Measurements from ENCODE around the gene KLC4. TPM values are rescaled to one million over a fixed set of nuclear protein-coding genes. Genes with fewer than 3 reads are reported as not detected.
"Not testable (repeated sequence)": the region's sequence is repeated elsewhere in the genome, so short reads cannot be mapped to it uniquely, and the experiment has no call there.

Gene KLC4
- total RNA-seq, 1 donor from 2014 or later, result 32.0 TPM

- H3K36me3 ChIP-seq, result peaks cover 72% of the 10 kb centered on the region
- no peak overlapping the region for H3K4me3 ChIP-seq
- no peak for TF ChIP-seq CTCF (IDR thresholded peaks at IDR 0.05)
- no peak for DNase-seq
- no peaks in the 10 kb centered on the region for H3K9me3 ChIP-seq
- intact Hi-C loops (cut with DNase I), result no loop called here
- ATAC-seq, result no peak
- H3K27ac ChIP-seq, result no peak overlapping the region
- no peaks in the 10 kb centered on the region for H3K27me3 ChIP-seq
- no peaks in the 10 kb centered on the region for H3K4me1 ChIP-seq
Observed at GRCh38 chr6:43037197-43037596, 22.2 kb upstream of the KLC4 start.

GRCh38 chr6:43037706-43038105 lies 21.7 kb upstream of the KLC4 start:
- TF ChIP-seq CTCF (IDR thresholded peaks at IDR 0.05), result no peak
- H3K27ac ChIP-seq, result no peak overlapping the region
- no peaks in the 10 kb centered on the region for H3K4me1 ChIP-seq
- peaks cover 71% of the 10 kb centered on the region for H3K36me3 ChIP-seq
- no peaks in the 10 kb centered on the region for H3K9me3 ChIP-seq
- ATAC-seq (peak; percentile 18), DNase-seq (no peak)
- intact Hi-C loops (cut with DNase I), result no loop called here
- no peak overlapping the region for H3K4me3 ChIP-seq
- no peaks in the 10 kb centered on the region for H3K27me3 ChIP-seq

GRCh38 chr6:43038727-43039126 lies 20.7 kb upstream of the KLC4 start:
- H3K36me3 ChIP-seq, result peaks cover 76% of the 10 kb centered on the region
- no peak for ATAC-seq
- no peaks in the 10 kb centered on the region for H3K9me3 ChIP-seq
- no peaks in the 10 kb centered on the region for H3K27me3 ChIP-seq
- TF ChIP-seq CTCF (IDR thresholded peaks at IDR 0.05), result no peak
- H3K4me3 ChIP-seq, result no peak overlapping the region
- no peaks in the 10 kb centered on the region for H3K4me1 ChIP-seq
- H3K27ac ChIP-seq, result no peak overlapping the region
- no peak for DNase-seq
- intact Hi-C loops (cut with DNase I), result no loop called here

DNA sequence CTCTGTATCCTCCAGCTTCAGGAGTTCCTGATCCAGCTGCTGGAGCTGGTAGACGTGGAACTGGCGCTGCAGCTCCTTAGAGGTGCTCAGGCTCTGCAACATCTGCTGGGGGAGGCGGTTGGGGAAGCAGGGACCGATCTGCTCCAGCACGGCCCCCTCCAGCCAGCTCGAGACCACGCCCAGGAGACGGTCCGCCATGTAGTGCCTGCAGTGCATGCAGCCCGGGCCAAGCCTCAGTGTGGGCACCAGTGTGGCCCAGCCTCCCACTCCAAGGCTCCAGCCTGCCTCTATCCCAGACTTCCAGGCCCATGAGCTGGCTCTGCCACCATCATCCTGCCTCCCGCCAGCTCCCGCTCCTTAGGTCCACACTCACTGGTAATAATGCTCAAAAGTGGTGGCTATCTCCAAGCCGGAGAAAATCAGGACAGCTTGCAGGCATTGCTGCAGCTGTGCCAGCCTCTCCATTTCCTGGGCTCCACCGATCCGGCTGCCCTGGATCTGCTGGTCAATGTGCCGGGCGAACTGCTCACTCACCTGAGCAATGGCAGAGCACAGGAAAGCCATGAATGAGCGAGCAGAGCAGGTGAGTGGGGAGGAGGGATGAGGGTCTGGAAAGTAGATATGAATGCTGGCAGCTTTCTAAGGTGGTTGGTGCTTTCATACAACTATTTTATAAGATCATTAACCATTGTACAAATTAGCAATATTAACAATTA lies 18.7 kb upstream of the KLC4 start:
- Histone ChIP-seq H3K9me3 (no peaks in the 10 kb centered on the region), H3K4me3 (no peak overlapping the region), H3K27me3 (no peaks in the 10 kb centered on the region), H3K36me3 (peaks cover 71% of the 10 kb centered on the region), H3K4me1 (no peaks in the 10 kb centered on the region), H3K27ac (no peak overlapping the region)
- DNase-seq, result no peak
- no peak for ATAC-seq
- intact Hi-C loops (cut with DNase I), result no loop called here
- TF ChIP-seq CTCF (IDR thresholded peaks at IDR 0.05), result no peak

- peaks cover 72% of the 10 kb centered on the region for H3K36me3 ChIP-seq
- DNase-seq; intact Hi-C loops (cut with DNase I); H3K27ac ChIP-seq; H3K9me3 ChIP-seq; H3K4me1 ChIP-seq; H3K4me3 ChIP-seq; H3K27me3 ChIP-seq; ATAC-seq: not testable (repeated sequence)
Observed at GRCh38 chr6:43041475-43041874, 18.0 kb upstream of the KLC4 start.

DNA sequence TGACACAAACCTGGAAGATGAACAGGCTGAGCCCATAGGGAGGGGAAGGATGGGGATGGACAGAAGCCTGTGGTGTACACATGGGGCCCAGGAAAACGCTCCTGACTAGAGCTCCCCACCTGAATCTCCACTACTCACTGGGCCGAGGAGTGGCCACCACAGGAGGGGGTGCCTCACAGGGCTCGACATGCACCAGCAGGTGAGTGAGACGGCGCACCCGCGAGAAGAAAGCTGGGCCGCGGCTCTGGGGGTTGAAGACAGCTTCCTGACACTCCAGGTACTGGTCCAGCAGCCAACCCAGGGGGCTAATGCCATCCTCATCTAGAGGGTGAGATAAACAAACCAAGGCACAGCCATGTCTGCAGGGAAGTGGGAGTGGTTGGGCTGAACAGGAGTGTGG lies 16.1 kb upstream of the KLC4 start:
- no peak for TF ChIP-seq CTCF (IDR thresholded peaks at IDR 0.05)
- H3K4me1 ChIP-seq, result no peaks in the 10 kb centered on the region
- H3K27me3 ChIP-seq, result no peaks in the 10 kb centered on the region
- ATAC-seq, result no peak
- intact Hi-C loops (cut with DNase I), result no loop called here
- no peaks in the 10 kb centered on the region for H3K9me3 ChIP-seq
- peaks cover 70% of the 10 kb centered on the region for H3K36me3 ChIP-seq
- no peak overlapping the region for H3K4me3 ChIP-seq
- no peak overlapping the region for H3K27ac ChIP-seq
- DNase-seq, result no peak
